Astrocyte (in vitro differentiated cells and primary cell): Measurements from ENCODE around the gene TMTC2. TPM values are rescaled to one million over a fixed set of nuclear protein-coding genes. Genes with fewer than 3 reads are reported as not detected.

Experiments used
- DNase-seq: peaks from one replicate; pipeline ENCODE4 v3.0.0-alpha.2; 2010; ENCODE audit warnings: low read depth
- FAIRE-seq: peaks from 2 replicates; lab custom pipeline; 2011; peaks lifted over from hg19 to GRCh38; lab: Jason Lieb, UNC
- H2AFZ ChIP-seq: 2 replicates; pipeline ENCODE4 v1.6.0; 2012; ENCODE audit warnings: low read depth, low read length, inconsistent platforms
- H3K27ac ChIP-seq: 2 replicates; pipeline ENCODE4 v1.5.1; 2011; ENCODE audit warnings: low read depth, low read length, inconsistent platforms
- H3K27me3 ChIP-seq: 2 replicates; pipeline ENCODE4 v1.6.0; 2011; ENCODE audit warnings: low read length, inconsistent platforms; ENCODE audit not compliant: insufficient read depth
- H3K36me3 ChIP-seq: 2 replicates; pipeline ENCODE4 v1.5.1; 2011; ENCODE audit warnings: low read length, inconsistent platforms; ENCODE audit not compliant: insufficient read depth
- H3K4me1 ChIP-seq: 2 replicates; pipeline ENCODE4 v1.5.1; 2011; ENCODE audit warnings: low read length, inconsistent platforms; ENCODE audit not compliant: insufficient read depth
- H3K4me2 ChIP-seq: 2 replicates; pipeline ENCODE4 v1.6.0; 2012; ENCODE audit warnings: low read length, inconsistent platforms
- H3K4me3 ChIP-seq: 2 replicates; pipeline ENCODE4 v1.5.1; 2011; ENCODE audit warnings: low read depth, mild to moderate bottlenecking, low read length, inconsistent platforms; ENCODE audit not compliant: insufficient read depth
- H3K79me2 ChIP-seq: 2 replicates; pipeline ENCODE4 v1.6.0; 2012; ENCODE audit warnings: mild to moderate bottlenecking, low read length, inconsistent platforms; ENCODE audit not compliant: insufficient read depth
- H3K9ac ChIP-seq: 2 replicates; pipeline ENCODE4 v1.6.0; 2012; ENCODE audit warnings: mild to moderate bottlenecking, low read length, inconsistent platforms
- H3K9me3 ChIP-seq: 2 replicates; pipeline ENCODE4 v1.5.1; 2012; ENCODE audit warnings: low read depth, mild to moderate bottlenecking, low read length, inconsistent platforms; ENCODE audit not compliant: insufficient read depth
- H4K20me1 ChIP-seq: 2 replicates; pipeline ENCODE4 v1.6.0; 2012; ENCODE audit warnings: low read length, inconsistent platforms; ENCODE audit not compliant: insufficient read depth
- H3K27ac Mint-ChIP-seq: one replicate; pipeline ENCODE4 v1.8.0; 2021; ENCODE audit warnings: mild to moderate bottlenecking, mixed read lengths; ENCODE audit not compliant: unreplicated experiment
- H3K27me3 Mint-ChIP-seq: one replicate; pipeline ENCODE4 v1.8.0; 2021; ENCODE audit warnings: low read depth, mixed read lengths; ENCODE audit not compliant: unreplicated experiment
- H3K36me3 Mint-ChIP-seq: one replicate; pipeline ENCODE4 v1.8.0; 2021; ENCODE audit warnings: low read depth, mixed read lengths; ENCODE audit not compliant: unreplicated experiment
- H3K4me1 Mint-ChIP-seq: one replicate; pipeline ENCODE4 v1.8.0; 2021; ENCODE audit warnings: low read depth, mixed read lengths; ENCODE audit not compliant: unreplicated experiment
- H3K4me3 Mint-ChIP-seq: one replicate; pipeline ENCODE4 v1.8.0; 2021; ENCODE audit warnings: mild to moderate bottlenecking, moderate library complexity, mixed read lengths; ENCODE audit not compliant: unreplicated experiment
- H3K9me3 Mint-ChIP-seq: one replicate; pipeline ENCODE4 v1.8.0; 2021; ENCODE audit warnings: mild to moderate bottlenecking, mixed read lengths; ENCODE audit not compliant: unreplicated experiment
- CTCF ChIP-seq: IDR thresholded peaks from 2 replicates; pipeline ENCODE4 v1.5.1; 2011; ENCODE audit warnings: low read depth, mild to moderate bottlenecking, inconsistent platforms, low read length, moderate library complexity; ENCODE audit not compliant: insufficient read depth
- EZH2 ChIP-seq: IDR thresholded peaks from 2 replicates; pipeline ENCODE4 v1.6.1; 2012; ENCODE audit warnings: mild to moderate bottlenecking, low read length, inconsistent platforms; ENCODE audit not compliant: insufficient read depth
- total RNA-seq: library from RNA; stranded (reverse); gene quantifications from 2 replicates; pipeline ENCODE4 v1.2.1, GENCODE V29; 2021

Gene TMTC2
- total RNA-seq, 1 donor from 2014 or later, result 2.2 TPM

- Mint-ChIP-seq H3K9me3 (no peaks in the 10 kb centered on the region), H3K4me3 (no peak overlapping the region), H3K36me3 (no peaks in the 10 kb centered on the region), H3K27ac (no peak overlapping the region), H3K4me1 (no peaks in the 10 kb centered on the region), H3K27me3 (no peaks in the 10 kb centered on the region)
- Histone ChIP-seq H3K79me2 (no peaks in the 10 kb centered on the region), H3K27ac (no peak overlapping the region), H4K20me1 (no peaks in the 10 kb centered on the region), H3K4me1 (no peaks in the 10 kb centered on the region), H3K4me2 (no peak overlapping the region), H3K36me3 (no peaks in the 10 kb centered on the region), H3K9ac (no peak overlapping the region), H3K4me3 (no peak overlapping the region), H3K27me3 (no peaks in the 10 kb centered on the region), H3K9me3 (no peaks in the 10 kb centered on the region), H2AFZ (no peak overlapping the region)
- no peak for DNase-seq
- TF ChIP-seq CTCF (no peak), EZH2 (no peak)
- no peak for FAIRE-seq
These were observed 120.5 kb downstream of the TMTC2 start for GRCh38 chr12:82807132-82807737.

GRCh38 chr12:82810568-82810967 is 123.9 kb downstream of the TMTC2 start:
- no peak overlapping the region for H3K9ac ChIP-seq
- no peak overlapping the region for H3K4me2 ChIP-seq
- no peaks in the 10 kb centered on the region for H3K4me1 ChIP-seq
- DNase-seq, result no peak
- Mint-ChIP-seq H3K27ac (no peak overlapping the region), H3K36me3 (no peaks in the 10 kb centered on the region), H3K27me3 (no peaks in the 10 kb centered on the region), H3K4me1 (no peaks in the 10 kb centered on the region), H3K4me3 (no peak overlapping the region), H3K9me3 (no peaks in the 10 kb centered on the region)
- no peaks in the 10 kb centered on the region for H3K79me2 ChIP-seq
- no peaks in the 10 kb centered on the region for H3K27me3 ChIP-seq
- H3K4me3 ChIP-seq, result no peak overlapping the region
- TF ChIP-seq CTCF (no peak), EZH2 (no peak)
- H3K36me3 ChIP-seq, result no peaks in the 10 kb centered on the region
- H2AFZ ChIP-seq, result no peak overlapping the region
- no peak overlapping the region for H3K27ac ChIP-seq
- H4K20me1 ChIP-seq, result no peaks in the 10 kb centered on the region
- H3K9me3 ChIP-seq, result no peaks in the 10 kb centered on the region
- no peak for FAIRE-seq

DNA sequence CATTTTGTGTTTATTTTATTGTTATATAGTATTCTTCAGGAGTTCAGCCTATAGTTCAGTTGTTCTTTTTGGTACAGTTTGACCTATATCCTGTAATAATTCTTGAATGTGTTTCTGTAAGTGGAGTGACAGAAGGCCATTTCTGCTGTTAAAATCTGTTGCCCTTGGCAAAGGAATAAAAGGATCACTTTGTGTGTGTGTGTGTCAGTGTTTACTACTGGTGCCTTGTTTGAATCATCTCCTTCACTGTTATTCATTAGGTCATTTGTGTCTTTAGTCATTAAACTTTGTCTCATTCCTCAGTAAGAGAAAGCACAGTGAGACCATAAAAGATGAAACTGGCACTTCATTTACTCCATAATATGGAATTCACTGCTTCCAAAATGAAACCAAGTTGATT is 130.7 kb downstream of the TMTC2 start:
- no peak overlapping the region for H2AFZ ChIP-seq
- Mint-ChIP-seq H3K9me3 (no peaks in the 10 kb centered on the region), H3K27ac (no peak overlapping the region), H3K36me3 (no peaks in the 10 kb centered on the region), H3K4me3 (no peak overlapping the region), H3K27me3 (no peaks in the 10 kb centered on the region), H3K4me1 (peaks cover 2% of the 10 kb centered on the region)
- no peak overlapping the region for H3K27ac ChIP-seq
- FAIRE-seq (no peak), DNase-seq (no peak)
- H3K79me2 ChIP-seq, result no peaks in the 10 kb centered on the region
- no peaks in the 10 kb centered on the region for H4K20me1 ChIP-seq
- H3K27me3 ChIP-seq, result no peaks in the 10 kb centered on the region
- H3K4me3 ChIP-seq, result no peak overlapping the region
- no peak overlapping the region for H3K9ac ChIP-seq
- no peaks in the 10 kb centered on the region for H3K4me1 ChIP-seq
- no peaks in the 10 kb centered on the region for H3K9me3 ChIP-seq
- H3K36me3 ChIP-seq, result no peaks in the 10 kb centered on the region
- TF ChIP-seq CTCF, result no peak
- no peak for TF ChIP-seq EZH2
- H3K4me2 ChIP-seq, result no peak overlapping the region
